HG03442 (cell line): ENCODE results near the gene SCNN1G.
"Not testable (repeated sequence)": the region's sequence is repeated elsewhere in the genome, so short reads cannot be mapped to it uniquely, and the experiment has no call there.

Source experiments
- ATAC-seq: cut with Tn5 transposase; IDR thresholded peaks from one replicate; pipeline ENCODE4 v1.9.1; 2021; ENCODE audit warnings: mild to moderate bottlenecking, moderate library complexity; ENCODE audit not compliant: unreplicated experiment

Gene SCNN1G

GRCh38 chr16:23248261-23249194 lies 66.0 kb downstream of the SCNN1G start:
- ATAC-seq = no peak

GRCh38 chr16:23249830-23250229 lies 67.3 kb downstream of the SCNN1G start:
- ATAC-seq = no peak

DNA sequence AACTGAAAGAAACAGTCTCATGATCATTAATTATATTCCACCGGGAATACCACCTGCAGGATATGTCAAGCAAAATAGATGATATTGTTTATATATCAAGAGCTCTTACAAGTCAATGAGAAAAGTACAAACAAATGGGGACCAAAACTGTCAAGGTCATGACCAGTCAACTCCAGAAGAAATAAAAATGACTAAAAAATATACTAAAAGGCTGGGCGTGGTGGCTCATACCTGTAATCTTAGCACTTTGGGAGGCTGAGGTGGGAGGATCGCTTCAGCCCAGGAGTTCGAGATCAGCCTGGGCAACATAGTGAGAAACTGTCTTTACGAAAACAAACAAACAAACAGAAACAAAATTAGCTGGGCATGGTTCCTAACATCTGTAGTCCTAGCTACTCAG lies 69.8 kb downstream of the SCNN1G start:
- ATAC-seq = no peak

DNA sequence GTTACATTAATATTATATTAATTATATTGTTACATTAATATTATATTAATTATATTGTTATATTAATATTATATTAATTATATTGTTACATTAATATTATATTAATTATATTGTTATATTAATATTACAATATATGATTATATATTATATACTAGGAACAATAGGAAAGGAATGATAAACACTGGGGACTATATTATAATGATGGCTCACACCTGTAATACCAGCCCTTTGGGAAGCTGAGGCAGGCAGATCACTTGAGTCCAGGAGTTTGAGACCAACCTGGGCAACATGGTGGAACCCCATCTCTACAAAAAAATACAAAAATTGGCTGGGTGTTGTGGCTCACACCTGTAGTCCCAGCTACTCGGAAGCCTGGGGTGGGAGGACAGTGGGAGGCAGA lies 71.1 kb downstream of the SCNN1G start:
- not testable (repeated sequence) for ATAC-seq

DNA sequence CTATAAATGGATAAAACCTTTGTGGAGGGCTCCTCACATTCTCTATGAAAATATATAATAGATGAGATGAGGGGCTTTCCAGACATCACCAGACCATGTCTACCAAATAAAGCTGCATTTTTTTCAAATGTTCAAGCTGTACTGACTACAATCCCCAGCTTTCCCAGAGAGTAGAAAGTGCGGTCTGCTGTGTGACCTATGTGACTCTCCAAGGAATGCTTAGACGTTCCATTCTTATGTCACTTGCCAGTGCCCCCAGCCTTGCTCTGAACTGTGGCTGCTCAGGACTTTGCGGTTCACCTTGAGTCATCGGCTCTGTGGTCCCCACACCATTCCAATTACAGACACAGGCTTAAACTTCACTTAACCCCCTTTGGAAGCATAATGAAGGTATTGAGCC lies 71.8 kb downstream of the SCNN1G start:
- no peak for ATAC-seq

GRCh38 chr16:23255000-23255399 lies 72.5 kb downstream of the SCNN1G start:
- no peak for ATAC-seq

- ATAC-seq = no peak
Measured at GRCh38 chr16:23256440-23256839, 73.9 kb downstream of the SCNN1G start.

GRCh38 chr16:23257682-23258081 lies 75.1 kb downstream of the SCNN1G start:
- no peak for ATAC-seq

DNA sequence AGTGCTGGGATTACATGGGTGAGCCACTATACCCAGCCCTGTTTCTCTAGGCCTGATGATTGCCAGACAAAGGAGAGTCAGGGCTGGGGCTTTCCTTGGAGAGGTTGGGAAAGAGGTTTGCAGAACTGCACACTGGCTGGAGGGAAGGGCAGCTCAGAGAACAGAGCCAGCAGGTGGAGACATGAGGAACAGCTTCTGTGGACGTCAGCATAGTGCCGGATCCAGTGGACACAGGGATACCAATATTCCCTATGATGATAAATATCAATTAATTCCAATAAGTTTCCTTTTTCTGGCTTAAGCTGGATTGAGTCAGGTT lies 76.3 kb downstream of the SCNN1G start:
- ATAC-seq = no peak
